Activated CD4-positive, alpha-beta memory T cell treated with anti-CD3 and anti-CD28 coated beads for 36 hours (primary cell): ENCODE data around the gene LIMS2. TPM values are rescaled to one million over a fixed set of nuclear protein-coding genes. Genes with fewer than 3 reads are reported as not detected.

Experiments
- CTCF ChIA-PET: fragments of 350-600 bp; sonication (Branson Sonifier 250); formaldehyde crosslinking; loops from one replicate; lab custom pipeline; 2021; ENCODE audit warnings: antibody characterized with exemption, inconsistent platforms; lab: Charles Lee
- POLR2A ChIA-PET: fragments of 350-600 bp; sonication (Branson Sonifier 250); formaldehyde crosslinking; loops from one replicate; lab custom pipeline; 2021; ENCODE audit warnings: antibody characterized with exemption; lab: Charles Lee
- DNase-seq: peaks from one replicate; pipeline ENCODE4 v3.0.0-alpha.2; 2020
- H3K27ac Mint-ChIP-seq: one replicate; pipeline ENCODE4 v1.8.0; 2021; ENCODE audit warnings: mixed read lengths
- H3K27me3 Mint-ChIP-seq: one replicate; pipeline ENCODE4 v1.8.0; 2021; ENCODE audit warnings: mixed read lengths
- H3K36me3 Mint-ChIP-seq: one replicate; pipeline ENCODE4 v1.8.0; 2021; ENCODE audit warnings: mixed read lengths
- H3K4me1 Mint-ChIP-seq: one replicate; pipeline ENCODE4 v1.8.0; 2021; ENCODE audit warnings: low read depth, mixed read lengths
- H3K4me3 Mint-ChIP-seq: one replicate; pipeline ENCODE4 v1.8.0; 2021; ENCODE audit warnings: mild to moderate bottlenecking, mixed read lengths
- H3K9me3 Mint-ChIP-seq: one replicate; pipeline ENCODE4 v1.8.0; 2021; ENCODE audit warnings: mixed read lengths
- intact Hi-C: fragments of 100-400 bp; cut with micrococcal nuclease; formaldehyde crosslinking; loops from one replicate; pipeline ENCODE4 v1.15.1; 2023
- total RNA-seq, 2 experiments: library from RNA; stranded (reverse); gene quantifications; one replicate each; pipeline ENCODE4 v1.2.3, GENCODE V29; 2021

The LIMS2 gene
- total RNA-seq, 2 experiments from 2014 or later, result 12.3 to 13.1 TPM

DNA sequence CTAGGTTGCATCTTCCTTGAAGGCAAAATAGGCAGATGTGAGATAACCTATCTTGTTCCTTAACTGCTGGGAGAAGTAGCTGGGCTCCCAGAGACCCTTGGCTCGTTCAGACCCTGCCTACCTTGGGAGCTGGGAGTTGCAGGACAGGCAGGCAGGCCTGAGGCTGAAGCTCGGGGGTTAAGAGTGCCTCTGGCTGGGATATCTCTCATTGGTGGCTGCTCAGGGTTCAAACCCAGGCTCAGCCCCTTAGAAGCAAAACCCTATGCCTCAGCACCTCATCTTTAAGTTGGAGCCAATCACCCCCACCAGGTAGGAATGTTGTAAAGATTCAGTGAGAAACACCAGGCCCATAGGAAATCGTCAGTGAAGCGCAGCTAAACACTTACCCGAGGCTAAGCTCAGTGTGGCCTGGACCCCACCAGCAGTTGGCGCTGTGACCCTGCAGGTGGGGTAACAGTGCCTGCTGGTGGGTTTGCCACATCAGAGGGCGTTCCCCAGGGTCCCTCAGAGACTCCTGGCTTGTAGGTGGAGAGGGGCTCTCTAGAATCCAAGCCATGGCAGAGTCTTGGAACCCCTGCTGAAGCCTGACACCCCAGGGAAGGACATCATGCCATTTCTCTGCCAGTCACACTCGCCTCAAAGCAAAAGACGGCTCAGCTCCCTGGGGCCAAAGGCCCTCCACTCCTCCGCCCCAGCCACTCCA, 84.0 kb downstream of the LIMS2 start:
- Mint-ChIP-seq H3K4me1 (peaks cover 4% of the 10 kb centered on the region), H3K4me3 (no peak overlapping the region), H3K27me3 (no peaks in the 10 kb centered on the region), H3K36me3 (no peaks in the 10 kb centered on the region), H3K27ac (no peak overlapping the region), H3K9me3 (no peaks in the 10 kb centered on the region)
- intact Hi-C loops, result loop anchor here (1.0 to 10.0 kb wide), 5 partner anchors 49 to 266 kb away; partner anchors contain the start of genes POLR2D, SFT2D3 and WDR33
- ChIA-PET CTCF (interaction anchor here (0.6 to 5.7 kb wide), 43 partner anchors 8 to 643 kb away, joined by 3 to 99 read pairs (median 4); partner anchors contain the start of gene IWS1), POLR2A (interaction anchor here (1.0 kb wide), 1 partner anchor 38 kb away, joined by 4 read pairs; no protein-coding TSS in a partner anchor)
- peak; percentile 71 for DNase-seq

DNA sequence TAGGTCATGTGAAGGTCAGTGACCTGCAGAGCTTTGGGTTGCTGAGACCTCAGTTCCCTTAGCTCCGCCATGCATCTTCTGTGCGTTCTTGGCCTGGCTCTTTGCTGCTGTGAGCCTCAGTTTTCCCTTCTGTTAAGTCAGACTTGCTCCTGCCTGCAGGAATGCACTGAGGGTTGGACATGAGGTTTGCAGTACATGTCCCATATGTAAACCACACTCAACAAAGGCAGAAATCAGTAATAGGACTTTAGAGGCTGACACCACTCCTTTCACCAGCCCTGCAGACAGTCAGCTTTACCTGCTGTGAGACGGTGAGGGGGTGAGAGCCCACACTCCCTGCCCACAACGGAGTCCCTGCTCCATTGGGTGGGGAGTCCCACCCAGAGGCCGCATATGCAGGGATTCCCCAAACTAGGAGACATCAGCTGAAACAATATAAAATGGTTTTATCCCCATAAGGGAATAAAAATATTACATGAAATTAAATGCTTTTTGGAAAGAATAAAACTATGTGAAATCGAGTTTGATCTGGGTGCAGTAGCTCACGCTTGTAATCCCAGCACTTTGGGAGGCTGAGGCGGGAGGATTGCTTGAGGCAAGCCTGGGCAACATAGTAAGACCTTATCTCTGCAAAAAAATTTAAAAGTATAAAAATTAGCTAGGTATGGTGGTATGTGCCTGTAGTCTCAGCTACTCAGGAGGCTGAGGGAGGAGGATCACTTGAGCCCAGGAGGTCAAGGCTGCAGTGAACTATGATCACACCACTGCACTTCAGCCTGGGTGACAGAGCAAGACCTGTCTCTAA, 84.7 kb downstream of the LIMS2 start:
- no peak overlapping the region for H3K4me3 Mint-ChIP-seq
- H3K36me3 Mint-ChIP-seq, result no peaks in the 10 kb centered on the region
- peaks cover 4% of the 10 kb centered on the region for H3K4me1 Mint-ChIP-seq
- no peak for DNase-seq
- H3K27me3 Mint-ChIP-seq, result no peaks in the 10 kb centered on the region
- H3K27ac Mint-ChIP-seq, result no peak overlapping the region
- no peaks in the 10 kb centered on the region for H3K9me3 Mint-ChIP-seq
- CTCF ChIA-PET, result interaction anchor here (0.6 to 5.7 kb wide), 41 partner anchors 8 to 644 kb away, joined by 3 to 99 read pairs (median 4); partner anchors contain the start of gene IWS1
- intact Hi-C loops, result loop anchor here (1.0 to 10.0 kb wide), 5 partner anchors 50 to 267 kb away; partner anchors contain the start of genes POLR2D, SFT2D3 and WDR33
- POLR2A ChIA-PET, result interaction anchor here (1.0 kb wide), 1 partner anchor 38 kb away, joined by 4 read pairs; no protein-coding TSS in a partner anchor

DNA sequence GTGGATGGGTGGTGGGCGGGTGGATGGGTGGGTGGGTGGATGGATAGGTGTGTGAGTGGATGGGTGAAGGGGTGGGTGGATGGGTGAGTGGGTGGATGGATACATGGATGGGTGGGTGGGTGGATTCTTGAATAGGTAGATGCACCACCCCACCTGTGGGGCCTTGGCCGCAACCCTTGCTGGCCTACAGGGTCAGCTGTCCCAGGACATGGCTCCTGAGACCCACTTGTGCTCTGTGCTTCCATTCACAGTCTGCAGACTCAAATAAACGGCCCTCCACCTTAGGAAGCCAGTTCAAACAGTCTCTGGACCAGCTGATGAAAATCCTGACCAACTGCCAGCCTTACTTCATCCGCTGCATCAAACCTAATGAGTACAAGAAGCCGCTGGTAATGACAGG, 85.5 kb downstream of the LIMS2 start:
- peaks cover 4% of the 10 kb centered on the region for H3K4me1 Mint-ChIP-seq
- no peak overlapping the region for H3K27ac Mint-ChIP-seq
- no peak for DNase-seq
- no peak overlapping the region for H3K4me3 Mint-ChIP-seq
- no peaks in the 10 kb centered on the region for H3K27me3 Mint-ChIP-seq
- H3K9me3 Mint-ChIP-seq, result no peaks in the 10 kb centered on the region
- no peaks in the 10 kb centered on the region for H3K36me3 Mint-ChIP-seq
- ChIA-PET POLR2A (no interaction called here), CTCF (interaction anchor here (2.5 to 5.7 kb wide), 4 partner anchors 15 to 63 kb away, joined by 15 to 99 read pairs (median 30); no protein-coding TSS in a partner anchor)
- intact Hi-C loops, result loop anchor here (2.0 to 10.0 kb wide), 4 partner anchors 51 to 267 kb away; partner anchors contain the start of genes POLR2D, SFT2D3 and WDR33

DNA sequence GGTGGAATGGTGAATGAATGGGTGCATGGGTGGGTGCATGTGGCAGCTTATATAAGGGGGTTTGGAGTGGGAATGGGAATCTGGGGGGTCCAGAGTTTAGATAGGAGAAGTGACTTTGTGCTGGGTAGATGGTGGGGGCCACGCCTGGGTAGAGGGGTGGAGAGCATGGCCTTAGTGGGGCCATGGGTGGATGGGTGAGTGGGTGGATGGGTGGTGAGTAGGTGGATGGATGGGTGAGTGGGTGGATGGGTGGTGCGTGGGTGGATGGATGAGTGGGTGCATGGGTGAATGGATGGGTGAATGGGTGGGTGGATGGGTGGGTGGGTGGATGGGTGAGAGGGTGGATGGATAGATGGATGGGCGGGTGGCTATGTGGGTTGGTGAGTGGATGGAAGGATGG, 86.0 kb downstream of the LIMS2 start:
- ChIA-PET POLR2A (no interaction called here), CTCF (interaction anchor here (2.8 to 5.7 kb wide), 2 partner anchors 51 to 60 kb away, joined by 28 to 99 read pairs; no protein-coding TSS in a partner anchor)
- Mint-ChIP-seq H3K4me1 (no peaks in the 10 kb centered on the region), H3K27me3 (no peaks in the 10 kb centered on the region), H3K36me3 (no peaks in the 10 kb centered on the region), H3K9me3 (no peaks in the 10 kb centered on the region), H3K27ac (no peak overlapping the region), H3K4me3 (no peak overlapping the region)
- intact Hi-C loops, result no loop called here
- no peak for DNase-seq

Other genes starting within 250 kb of the LIMS2 start
- gene IWS1, start 149.0 kb downstream of the LIMS2 start, total RNA-seq, result 10 to 100 TPM; 57.0 to 57.1 TPM
- gene MYO7B, start 139.8 kb downstream of the LIMS2 start, total RNA-seq, result under 1 TPM; 0.14 to 0.58 TPM
- gene GPR17, start 29.4 kb downstream of the LIMS2 start, total RNA-seq, result not detected
- gene SFT2D3, start 26.0 kb upstream of the LIMS2 start, total RNA-seq, result 1 to 10 TPM; 3.1 to 3.6 TPM
- 10 to 100 TPM; 62.9 to 64.7 TPM for gene WDR33, start 135.6 kb upstream of the LIMS2 start, total RNA-seq
- 10 to 100 TPM; 56.1 to 57.1 TPM for gene POLR2D, start 182.6 kb upstream of the LIMS2 start, total RNA-seq
- gene AMMECR1L, start 210.4 kb upstream of the LIMS2 start, total RNA-seq, result 10 to 100 TPM; 14.3 to 15.0 TPM